ENCODE measurements around the gene DRD1.
"Not testable (repeated sequence)": the region's sequence is repeated elsewhere in the genome, so short reads cannot be mapped to it uniquely, and the experiment has no call there.

DRD1 gene

DNA sequence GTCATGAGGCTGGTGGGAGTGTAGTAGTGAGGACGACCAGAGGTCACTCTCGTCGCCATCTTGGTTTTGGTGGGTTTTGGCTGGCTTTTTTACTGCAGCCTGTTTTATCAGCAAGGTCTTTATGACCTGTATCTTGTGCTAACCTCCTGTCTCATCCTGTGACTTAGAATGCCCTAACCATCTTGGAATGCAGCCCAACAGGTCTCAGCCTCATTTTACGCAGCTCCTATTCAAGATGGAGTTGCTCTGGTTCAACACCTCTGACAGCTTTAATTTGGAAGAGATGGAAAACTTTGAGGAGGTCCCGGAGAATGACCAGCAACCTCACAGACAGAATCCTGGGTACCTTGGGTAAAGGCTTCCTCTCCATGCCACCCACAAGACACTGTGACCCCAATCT lies 10.4 kb upstream of the DRD1 start:
- H3K79me2 ChIP-seq (ENCODE audit: control insufficient read depth, insufficient read depth, low read length, poor library complexity); H3K23ac ChIP-seq (ENCODE audit: low read length); H2AFZ ChIP-seq (ENCODE audit: insufficient read depth, low read length, poor library complexity); H3K4me1 ChIP-seq (ENCODE audit: control insufficient read depth in 1 of 2, insufficient read depth in 2 of 2, low read length in 2 of 2); H2BK5ac ChIP-seq (ENCODE audit: low read depth, low read length, poor library complexity); H3K27ac ChIP-seq (ENCODE audit: low read depth, low read length); H2BK120ac ChIP-seq (ENCODE audit: insufficient read depth, low read length, poor library complexity); H4K12ac ChIP-seq (ENCODE audit: low read depth, low read length); H3K4me3 ChIP-seq (ENCODE audit: low read depth, low read length); H4K91ac ChIP-seq (ENCODE audit: low read depth, low read length); H4K8ac ChIP-seq (ENCODE audit: low read depth, low read length); H3K9ac ChIP-seq (ENCODE audit: low read length); H3K27me3 ChIP-seq (ENCODE audit: insufficient read depth, low read length); H3K14ac ChIP-seq (ENCODE audit: low read length); H3K18ac ChIP-seq (ENCODE audit: low read length); H3K4ac ChIP-seq (ENCODE audit: low read depth, low read length); H2AK5ac ChIP-seq (ENCODE audit: low read length); H3K36me3 ChIP-seq (ENCODE audit: control insufficient read depth in 1 of 2, insufficient read depth in 2 of 2, low read length in 2 of 2); H3K4me2 ChIP-seq (ENCODE audit: low read length); H3K79me1 ChIP-seq (ENCODE audit: low read length); H3K9me3 ChIP-seq (ENCODE audit: insufficient read depth, low read depth, low read length); H2BK12ac ChIP-seq (ENCODE audit: low read length): not testable (repeated sequence)
- WGBS (ENCODE audit: extremely low coverage, insufficient coverage, insufficient read length): no CpG with 5 or more reads among the region's 5 CpGs
- peak; percentile 51 to 78 for DNase-seq

DNA sequence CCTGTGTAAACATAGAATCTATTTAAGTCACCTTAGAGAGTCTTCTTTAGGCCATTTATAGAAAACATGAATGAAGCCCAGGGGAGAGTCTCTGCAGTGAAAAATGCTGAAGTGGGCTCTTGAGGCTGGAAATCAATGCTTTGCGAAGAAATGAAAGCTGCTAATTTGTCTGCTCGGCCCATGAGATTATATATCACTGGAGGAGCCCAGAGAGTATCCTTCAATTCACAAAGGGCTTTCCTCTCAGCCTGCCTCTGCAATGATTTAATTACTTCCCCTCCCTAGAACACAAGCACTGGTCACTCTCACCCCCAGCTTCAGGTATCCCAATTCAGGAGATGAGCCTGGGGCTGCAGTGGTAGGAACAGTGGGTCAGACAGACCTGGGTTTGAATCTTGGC lies 8.2 kb upstream of the DRD1 start:
- Histone ChIP-seq H3K4me1 (ENCODE audit: control insufficient read depth in 1 of 2, insufficient read depth in 2 of 2, low read length in 2 of 2) (peaks cover 0 to 5% of the 10 kb centered on the region in 2 experiments), H2BK5ac (ENCODE audit: low read depth, low read length, poor library complexity) (no peak overlapping the region), H3K4ac (ENCODE audit: low read depth, low read length) (no peak overlapping the region), H3K4me3 (ENCODE audit: low read depth, low read length) (no peak overlapping the region), H3K18ac (ENCODE audit: low read length) (no peak overlapping the region), H3K36me3 (ENCODE audit: control insufficient read depth in 1 of 2, insufficient read depth in 2 of 2, low read length in 2 of 2) (no peaks in the 10 kb centered on the region), H3K14ac (ENCODE audit: low read length) (no peak overlapping the region), H3K9ac (ENCODE audit: low read length) (no peak overlapping the region), H3K9me3 (ENCODE audit: insufficient read depth, low read depth, low read length) (no peaks in the 10 kb centered on the region), H3K79me1 (ENCODE audit: low read length) (no peaks in the 10 kb centered on the region), H2AK5ac (ENCODE audit: low read length) (no peak overlapping the region), H4K91ac (ENCODE audit: low read depth, low read length) (no peak overlapping the region), H3K79me2 (ENCODE audit: control insufficient read depth, insufficient read depth, low read length, poor library complexity) (no peaks in the 10 kb centered on the region), H3K4me2 (ENCODE audit: low read length) (no peak overlapping the region), H3K23ac (ENCODE audit: low read length) (no peak overlapping the region), H2AFZ (ENCODE audit: insufficient read depth, low read length, poor library complexity) (no peak overlapping the region), H4K8ac (ENCODE audit: low read depth, low read length) (no peak overlapping the region), H3K27ac (ENCODE audit: low read depth, low read length) (no peak overlapping the region), H2BK120ac (ENCODE audit: insufficient read depth, low read length, poor library complexity) (no peak overlapping the region), H3K27me3 (ENCODE audit: insufficient read depth, low read length) (no peaks in the 10 kb centered on the region), H2BK12ac (ENCODE audit: low read length) (no peak overlapping the region), H4K12ac (ENCODE audit: low read depth, low read length) (no peak overlapping the region)
- DNase-seq: no peak
- WGBS (ENCODE audit: extremely low coverage, insufficient coverage, insufficient read length): no CpG with 5 or more reads among the region's 2 CpGs

DNA sequence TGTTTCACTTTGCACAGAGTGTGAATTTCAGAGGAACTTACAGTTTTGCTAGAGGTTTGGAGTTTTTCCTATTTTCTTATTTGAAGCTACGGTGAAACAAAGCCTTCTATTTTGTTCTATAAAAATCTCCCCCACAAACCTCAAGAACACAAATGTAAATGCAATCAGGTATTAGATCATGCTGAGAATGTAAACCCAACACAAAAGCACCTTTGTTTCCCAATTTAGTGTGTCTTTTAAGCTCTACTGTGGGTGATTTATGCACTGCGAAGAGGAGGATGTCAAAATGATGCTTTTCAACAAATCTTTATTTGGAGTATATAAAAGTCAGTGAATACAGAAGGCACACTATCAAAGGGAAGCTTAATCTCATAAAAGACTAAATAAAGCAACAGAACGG lies 4.3 kb upstream of the DRD1 start:
- Histone ChIP-seq H4K8ac (ENCODE audit: low read depth, low read length) (no peak overlapping the region), H3K4ac (ENCODE audit: low read depth, low read length) (no peak overlapping the region), H3K36me3 (ENCODE audit: control insufficient read depth in 1 of 2, insufficient read depth in 2 of 2, low read length in 2 of 2) (no peaks in the 10 kb centered on the region), H3K4me3 (ENCODE audit: low read depth, low read length) (no peak overlapping the region), H2BK5ac (ENCODE audit: low read depth, low read length, poor library complexity) (no peak overlapping the region), H3K4me1 (ENCODE audit: control insufficient read depth in 1 of 2, insufficient read depth in 2 of 2, low read length in 2 of 2) (peaks cover 8 to 12% of the 10 kb centered on the region in 2 experiments), H4K12ac (ENCODE audit: low read depth, low read length) (no peak overlapping the region), H3K27me3 (ENCODE audit: insufficient read depth, low read length) (peaks cover 18% of the 10 kb centered on the region), H2BK120ac (ENCODE audit: insufficient read depth, low read length, poor library complexity) (no peak overlapping the region), H3K27ac (ENCODE audit: low read depth, low read length) (no peak overlapping the region), H2BK12ac (ENCODE audit: low read length) (no peak overlapping the region), H3K23ac (ENCODE audit: low read length) (no peak overlapping the region), H3K9me3 (ENCODE audit: insufficient read depth, low read depth, low read length) (no peaks in the 10 kb centered on the region), H3K79me2 (ENCODE audit: control insufficient read depth, insufficient read depth, low read length, poor library complexity) (no peaks in the 10 kb centered on the region), H3K4me2 (ENCODE audit: low read length) (no peak overlapping the region), H2AK5ac (ENCODE audit: low read length) (no peak overlapping the region), H3K14ac (ENCODE audit: low read length) (no peak overlapping the region), H3K79me1 (ENCODE audit: low read length) (peaks cover 2% of the 10 kb centered on the region), H2AFZ (ENCODE audit: insufficient read depth, low read length, poor library complexity) (no peak overlapping the region), H3K18ac (ENCODE audit: low read length) (no peak overlapping the region), H4K91ac (ENCODE audit: low read depth, low read length) (no peak overlapping the region), H3K9ac (ENCODE audit: low read length) (no peak overlapping the region)
- DNase-seq: no peak
- WGBS (ENCODE audit: extremely low coverage, insufficient coverage, insufficient read length): no CpG with 5 or more reads among the region's 3 CpGs

DNA sequence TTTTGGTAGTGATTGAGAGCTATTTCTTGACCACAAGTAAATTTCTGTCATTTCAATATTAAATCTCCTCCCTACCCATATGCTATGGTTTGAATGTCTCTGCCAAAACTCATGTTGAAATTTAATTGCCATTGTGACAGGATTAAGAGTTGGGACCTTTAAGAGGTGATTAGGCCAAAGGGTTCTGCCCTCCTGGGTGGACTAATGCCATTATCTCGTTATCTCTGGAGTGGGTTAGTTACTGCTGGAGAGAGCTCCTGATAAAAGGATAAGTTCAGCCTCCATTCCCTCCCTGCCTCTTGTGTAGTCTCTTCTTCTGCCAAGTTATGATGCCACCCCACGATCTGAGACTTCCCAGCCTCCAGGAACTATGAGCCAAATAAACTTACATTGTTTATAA lies 3.6 kb upstream of the DRD1 start:
- no peak overlapping the region for H3K18ac ChIP-seq (ENCODE audit: low read length)
- no CpG with 5 or more reads among the region's 2 CpGs for WGBS (ENCODE audit: extremely low coverage, insufficient coverage, insufficient read length)
- H3K9me3 ChIP-seq (ENCODE audit: insufficient read depth, low read depth, low read length): no peaks in the 10 kb centered on the region
- H3K36me3 ChIP-seq (ENCODE audit: control insufficient read depth in 1 of 2, insufficient read depth in 2 of 2, low read length in 2 of 2): no peaks in the 10 kb centered on the region
- H3K27me3 ChIP-seq (ENCODE audit: insufficient read depth, low read length): peaks cover 19% of the 10 kb centered on the region
- peaks cover 8 to 12% of the 10 kb centered on the region in 2 experiments for H3K4me1 ChIP-seq (ENCODE audit: control insufficient read depth in 1 of 2, insufficient read depth in 2 of 2, low read length in 2 of 2)
- H3K4ac ChIP-seq (ENCODE audit: low read depth, low read length): no peak overlapping the region
- H3K23ac ChIP-seq (ENCODE audit: low read length): no peak overlapping the region
- no peak overlapping the region for H2AK5ac ChIP-seq (ENCODE audit: low read length)
- H3K14ac ChIP-seq (ENCODE audit: low read length): no peak overlapping the region
- H4K8ac ChIP-seq (ENCODE audit: low read depth, low read length): no peak overlapping the region
- H4K91ac ChIP-seq (ENCODE audit: low read depth, low read length): no peak overlapping the region
- H3K9ac ChIP-seq (ENCODE audit: low read length): no peak overlapping the region
- H3K4me3 ChIP-seq (ENCODE audit: low read depth, low read length): no peak overlapping the region
- no peak overlapping the region for H3K27ac ChIP-seq (ENCODE audit: low read depth, low read length)
- H2BK5ac ChIP-seq (ENCODE audit: low read depth, low read length, poor library complexity): no peak overlapping the region
- H3K4me2 ChIP-seq (ENCODE audit: low read length): no peak overlapping the region
- no peak overlapping the region for H2AFZ ChIP-seq (ENCODE audit: insufficient read depth, low read length, poor library complexity)
- no peak for DNase-seq
- no peak overlapping the region for H2BK120ac ChIP-seq (ENCODE audit: insufficient read depth, low read length, poor library complexity)
- peaks cover 2% of the 10 kb centered on the region for H3K79me1 ChIP-seq (ENCODE audit: low read length)
- H4K12ac ChIP-seq (ENCODE audit: low read depth, low read length): no peak overlapping the region
- no peaks in the 10 kb centered on the region for H3K79me2 ChIP-seq (ENCODE audit: control insufficient read depth, insufficient read depth, low read length, poor library complexity)
- no peak overlapping the region for H2BK12ac ChIP-seq (ENCODE audit: low read length)

Measured in trophoblast cell (in vitro differentiated cells and primary cell).